ENCODE measurements around the gene MARCHF4.

Gene MARCHF4

GRCh38 chr2:216406826-216407225 is 34.5 kb upstream of the MARCHF4 start:
- DNase-seq, result no peak
- H3K27ac ChIP-seq, result no peak overlapping the region
- no peak for TF ChIP-seq CTCF (IDR thresholded peaks at IDR 0.05; ENCODE audit: low read depth, low read length)
- H3K9me3 ChIP-seq (ENCODE audit: severe bottlenecking), result no peaks in the 10 kb centered on the region
- no peaks in the 10 kb centered on the region for H3K27me3 ChIP-seq (ENCODE audit: insufficient read depth, low read depth, severe bottlenecking)
- no peak overlapping the region for H3K4me3 ChIP-seq (ENCODE audit: low read depth, low read length)
- no peaks in the 10 kb centered on the region for H3K36me3 ChIP-seq

GRCh38 chr2:216405588-216405987 is 33.3 kb upstream of the MARCHF4 start:
- H3K36me3 ChIP-seq, result no peaks in the 10 kb centered on the region
- H3K27ac ChIP-seq, result no peak overlapping the region
- H3K4me3 ChIP-seq (ENCODE audit: low read depth, low read length), result no peak overlapping the region
- H3K9me3 ChIP-seq (ENCODE audit: severe bottlenecking), result no peaks in the 10 kb centered on the region
- no peak for DNase-seq
- no peak for TF ChIP-seq CTCF (IDR thresholded peaks at IDR 0.05; ENCODE audit: low read depth, low read length)
- H3K27me3 ChIP-seq (ENCODE audit: insufficient read depth, low read depth, severe bottlenecking), result no peaks in the 10 kb centered on the region

GRCh38 chr2:216404010-216404618 is 31.8 kb upstream of the MARCHF4 start:
- Histone ChIP-seq H3K27ac (no peak overlapping the region), H3K9me3 (ENCODE audit: severe bottlenecking) (no peaks in the 10 kb centered on the region), H3K27me3 (ENCODE audit: insufficient read depth, low read depth, severe bottlenecking) (no peaks in the 10 kb centered on the region), H3K4me3 (ENCODE audit: low read depth, low read length) (no peak overlapping the region), H3K36me3 (no peaks in the 10 kb centered on the region)
- DNase-seq, result no peak
- peak; percentile 78 for TF ChIP-seq CTCF (IDR thresholded peaks at IDR 0.05; ENCODE audit: low read depth, low read length)

GRCh38 chr2:216402751-216403150 is 30.5 kb upstream of the MARCHF4 start:
- no peak for TF ChIP-seq CTCF (IDR thresholded peaks at IDR 0.05; ENCODE audit: low read depth, low read length)
- no peaks in the 10 kb centered on the region for H3K9me3 ChIP-seq (ENCODE audit: severe bottlenecking)
- DNase-seq, result no peak

GRCh38 chr2:216399621-216400020 is 27.3 kb upstream of the MARCHF4 start:
- peak; percentile 19 for DNase-seq
- H3K27ac ChIP-seq, result peak overlapping the region; percentile 66
- no peaks in the 10 kb centered on the region for H3K36me3 ChIP-seq
- H3K9me3 ChIP-seq (ENCODE audit: severe bottlenecking), result no peaks in the 10 kb centered on the region
- no peak overlapping the region for H3K4me3 ChIP-seq (ENCODE audit: low read depth, low read length)
- TF ChIP-seq CTCF (IDR thresholded peaks at IDR 0.05; ENCODE audit: low read depth, low read length), result no peak
- H3K27me3 ChIP-seq (ENCODE audit: insufficient read depth, low read depth, severe bottlenecking), result no peaks in the 10 kb centered on the region

More at GRCh38 chr2:216402751-216403150, 30.5 kb upstream of the MARCHF4 start:
- Histone ChIP-seq H3K4me3 (ENCODE audit: low read depth, low read length) (no peak overlapping the region), H3K27me3 (ENCODE audit: insufficient read depth, low read depth, severe bottlenecking) (no peaks in the 10 kb centered on the region), H3K27ac (no peak overlapping the region), H3K36me3 (no peaks in the 10 kb centered on the region)

- TF ChIP-seq CTCF (IDR thresholded peaks at IDR 0.05; ENCODE audit: low read depth, low read length), result no peak
- Histone ChIP-seq H3K36me3 (no peaks in the 10 kb centered on the region), H3K27ac (no peak overlapping the region), H3K27me3 (ENCODE audit: insufficient read depth, low read depth, severe bottlenecking) (no peaks in the 10 kb centered on the region), H3K9me3 (ENCODE audit: severe bottlenecking) (no peaks in the 10 kb centered on the region), H3K4me3 (ENCODE audit: low read depth, low read length) (no peak overlapping the region)
- DNase-seq, result no peak
Measured at GRCh38 chr2:216394881-216395280, 22.6 kb upstream of the MARCHF4 start.

Data from WERI-Rb-1 (cell line).